Panc1 (cell line): Measurements from ENCODE around the gene RANBP17. TPM values are rescaled to one million over a fixed set of nuclear protein-coding genes. Genes with fewer than 3 reads are reported as not detected.

ENCODE experiments used
- ATAC-seq: fragments of 200-7000 bp; cut with Tn5 transposase; 2 replicates; pipeline ENCODE4 v1.9.1; 2020; ENCODE audit warnings: mild to moderate bottlenecking, moderate library complexity
- BruUV-seq: library from RNA; stranded (reverse); fragments of 400-500 nt; replicated peaks from 2 replicates; lab custom pipeline; 2021; lab: Mats Ljungman, UMichigan
- CTCF ChIA-PET: fragments of 300-600 bp; sonication (Branson Sonifier 250); formaldehyde crosslinking; loops from one replicate; lab custom pipeline; 2022; ENCODE audit warnings: antibody characterized with exemption; lab: Charles Lee
- POLR2A ChIA-PET: fragments of 300-600 bp; sonication (Branson Sonifier 250); formaldehyde crosslinking; loops from one replicate; lab custom pipeline; 2022; ENCODE audit warnings: antibody characterized with exemption; lab: Charles Lee
- DNase-seq: peaks from one replicate; pipeline ENCODE4 v3.0.0-alpha.2; 2010; ENCODE audit warnings: low read depth, low spot score
- H3K27ac ChIP-seq: 2 replicates; pipeline ENCODE4 v1.5.1; 2011; ENCODE audit warnings: mild to moderate bottlenecking, low read length, inconsistent platforms
- H3K27me3 ChIP-seq: fragments of 200-500 bp; sonication (Bioruptor generic); 2 replicates; pipeline ENCODE4 v1.6.0; 2014; ENCODE audit warnings: low read length, inconsistent platforms; ENCODE audit not compliant: control insufficient read depth, insufficient read depth
- H3K36me3 ChIP-seq: fragments of 200-500 bp; sonication (Bioruptor generic); 2 replicates; pipeline ENCODE4 v1.5.1; 2014; ENCODE audit warnings: inconsistent platforms, mild to moderate bottlenecking, low read length, moderate library complexity; ENCODE audit not compliant: control insufficient read depth, insufficient read depth
- H3K4me1 ChIP-seq: 2 replicates; pipeline ENCODE4 v1.5.1; 2011; ENCODE audit warnings: inconsistent platforms, mild to moderate bottlenecking, low read length, moderate library complexity; ENCODE audit not compliant: control insufficient read depth, insufficient read depth
- H3K4me3 ChIP-seq, 2 experiments: 2 replicates each; pipeline ENCODE4 v1.5.1; 2011 to 2012; ENCODE audit warnings: low read depth in 2 of 2, low read length in 2 of 2, mild to moderate bottlenecking in 2 of 2, inconsistent platforms in 1 of 2, moderate library complexity in 1 of 2
- H3K9me3 ChIP-seq: fragments of 200-500 bp; sonication (Bioruptor generic); 2 replicates; pipeline ENCODE4 v1.5.1; 2014; ENCODE audit warnings: low read depth, mild to moderate bottlenecking, inconsistent platforms, low read length, moderate library complexity; ENCODE audit not compliant: control insufficient read depth, insufficient read depth
- POLR2AphosphoS5 ChIP-seq: IDR thresholded peaks from 2 replicates; pipeline ENCODE4 v1.6.1; 2012; ENCODE audit warnings: mild to moderate bottlenecking, low read depth, low read length, moderate library complexity
- SIN3A ChIP-seq: IDR thresholded peaks from 2 replicates; pipeline ENCODE4 v1.6.1; 2012; ENCODE audit warnings: low read depth, mild to moderate bottlenecking, low read length, moderate library complexity, borderline replicate concordance; ENCODE audit not compliant: insufficient read depth
- TCF7L2 ChIP-seq: IDR thresholded peaks from 2 replicates; pipeline ENCODE4 v1.6.1; 2011; ENCODE audit warnings: mild to moderate bottlenecking, low read depth, low read length, inconsistent platforms
- in situ Hi-C: cut with HindIII; loops from 2 replicates; pipeline ENCODE4 v1.10.0; 2016; ENCODE audit warnings: low sequenced_read_pairs, low pct_unique_long_range_greater_than_20kb
- intact Hi-C: fragments of 100-400 bp; cut with micrococcal nuclease; formaldehyde crosslinking; loops from one replicate; pipeline ENCODE4 v1.10.0; 2022; ENCODE audit not compliant: unreplicated experiment
- total RNA-seq: library from RNA; stranded (reverse); gene quantifications from one replicate; pipeline ENCODE4 v1.2.1, GENCODE V29; 2021; ENCODE audit not compliant: unreplicated experiment
- TF ChIP-seq, protein P1 (sequence below): fragments of 450-650 bp; IDR thresholded peaks from 2 replicates; pipeline ENCODE4 v1.5.1; 2017; ENCODE audit warnings: mild to moderate bottlenecking
- TF ChIP-seq, protein P2 (sequence below), 2 experiments: IDR thresholded peaks; 2 replicates each; pipeline ENCODE4 v1.6.1; 2011 to 2012; ENCODE audit warnings: low read depth in 2 of 2, control low read depth in 1 of 2, low read length in 1 of 2, mild to moderate bottlenecking in 1 of 2, moderate library complexity in 1 of 2; ENCODE audit not compliant: insufficient read depth in 1 of 2

RANBP17 gene
- total RNA-seq, 1 experiment from 2014 or later: not detected

DNA sequence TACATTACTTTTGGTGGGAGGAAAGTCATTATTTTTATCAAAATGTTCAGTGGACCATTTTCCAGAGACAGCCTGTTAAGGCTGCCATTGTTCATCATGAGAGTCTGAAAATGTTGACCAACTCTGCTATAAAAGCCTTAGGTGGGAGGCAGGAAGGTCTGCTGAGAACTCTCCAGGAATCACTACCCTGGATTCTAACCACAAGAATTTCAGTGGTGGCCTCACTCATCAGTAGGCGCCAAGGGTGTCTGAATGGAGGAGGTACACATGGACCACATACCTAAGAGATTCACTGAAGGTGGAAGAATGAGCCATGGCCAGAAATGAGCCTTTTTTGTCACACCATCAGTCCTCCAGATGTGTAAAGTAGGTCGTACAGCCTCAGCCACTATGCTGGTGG is 426.2 kb downstream of the RANBP17 start:
- BruUV-seq: no TSS peak
- CTCF ChIA-PET: no interaction called here
- intact Hi-C loops: no loop called here

DNA sequence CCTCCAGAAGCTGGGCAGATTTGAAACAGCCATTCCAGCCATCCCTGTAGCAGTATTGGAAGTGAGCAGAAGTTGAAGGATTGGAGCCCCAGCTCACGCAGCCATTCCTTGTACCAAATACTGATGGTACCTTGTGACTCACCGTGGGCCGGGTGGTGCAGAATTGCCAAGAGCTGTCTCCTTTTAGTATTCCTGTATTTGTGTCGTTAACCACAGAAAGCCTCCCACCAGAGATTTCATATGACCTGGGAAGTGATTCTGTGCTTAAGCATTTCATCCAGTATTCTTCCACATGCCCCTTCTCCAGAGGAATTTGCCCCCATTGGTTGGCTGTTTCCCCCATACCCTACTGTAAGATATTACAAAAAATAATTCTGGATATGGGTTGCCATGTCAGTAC is 429.6 kb downstream of the RANBP17 start:
- ATAC-seq: no peak
- ChIA-PET POLR2A (no interaction called here), CTCF (no interaction called here)
- no peak overlapping the region for H3K4me3 ChIP-seq
- intact Hi-C loops (no loop called here), in situ Hi-C loops (no loop called here)
- no TSS peak for BruUV-seq
- H3K9me3 ChIP-seq: no peaks in the 10 kb centered on the region
- no peaks in the 10 kb centered on the region for H3K36me3 ChIP-seq
- no peak overlapping the region for H3K27ac ChIP-seq
- H3K27me3 ChIP-seq: no peaks in the 10 kb centered on the region
- DNase-seq: no peak
- no peaks in the 10 kb centered on the region for H3K4me1 ChIP-seq
- TF ChIP-seq, protein P1, sequence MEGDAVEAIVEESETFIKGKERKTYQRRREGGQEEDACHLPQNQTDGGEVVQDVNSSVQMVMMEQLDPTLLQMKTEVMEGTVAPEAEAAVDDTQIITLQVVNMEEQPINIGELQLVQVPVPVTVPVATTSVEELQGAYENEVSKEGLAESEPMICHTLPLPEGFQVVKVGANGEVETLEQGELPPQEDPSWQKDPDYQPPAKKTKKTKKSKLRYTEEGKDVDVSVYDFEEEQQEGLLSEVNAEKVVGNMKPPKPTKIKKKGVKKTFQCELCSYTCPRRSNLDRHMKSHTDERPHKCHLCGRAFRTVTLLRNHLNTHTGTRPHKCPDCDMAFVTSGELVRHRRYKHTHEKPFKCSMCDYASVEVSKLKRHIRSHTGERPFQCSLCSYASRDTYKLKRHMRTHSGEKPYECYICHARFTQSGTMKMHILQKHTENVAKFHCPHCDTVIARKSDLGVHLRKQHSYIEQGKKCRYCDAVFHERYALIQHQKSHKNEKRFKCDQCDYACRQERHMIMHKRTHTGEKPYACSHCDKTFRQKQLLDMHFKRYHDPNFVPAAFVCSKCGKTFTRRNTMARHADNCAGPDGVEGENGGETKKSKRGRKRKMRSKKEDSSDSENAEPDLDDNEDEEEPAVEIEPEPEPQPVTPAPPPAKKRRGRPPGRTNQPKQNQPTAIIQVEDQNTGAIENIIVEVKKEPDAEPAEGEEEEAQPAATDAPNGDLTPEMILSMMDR: no peak
- no peak for TF ChIP-seq SIN3A
- no peak for TF ChIP-seq TCF7L2
- TF ChIP-seq, protein P2, sequence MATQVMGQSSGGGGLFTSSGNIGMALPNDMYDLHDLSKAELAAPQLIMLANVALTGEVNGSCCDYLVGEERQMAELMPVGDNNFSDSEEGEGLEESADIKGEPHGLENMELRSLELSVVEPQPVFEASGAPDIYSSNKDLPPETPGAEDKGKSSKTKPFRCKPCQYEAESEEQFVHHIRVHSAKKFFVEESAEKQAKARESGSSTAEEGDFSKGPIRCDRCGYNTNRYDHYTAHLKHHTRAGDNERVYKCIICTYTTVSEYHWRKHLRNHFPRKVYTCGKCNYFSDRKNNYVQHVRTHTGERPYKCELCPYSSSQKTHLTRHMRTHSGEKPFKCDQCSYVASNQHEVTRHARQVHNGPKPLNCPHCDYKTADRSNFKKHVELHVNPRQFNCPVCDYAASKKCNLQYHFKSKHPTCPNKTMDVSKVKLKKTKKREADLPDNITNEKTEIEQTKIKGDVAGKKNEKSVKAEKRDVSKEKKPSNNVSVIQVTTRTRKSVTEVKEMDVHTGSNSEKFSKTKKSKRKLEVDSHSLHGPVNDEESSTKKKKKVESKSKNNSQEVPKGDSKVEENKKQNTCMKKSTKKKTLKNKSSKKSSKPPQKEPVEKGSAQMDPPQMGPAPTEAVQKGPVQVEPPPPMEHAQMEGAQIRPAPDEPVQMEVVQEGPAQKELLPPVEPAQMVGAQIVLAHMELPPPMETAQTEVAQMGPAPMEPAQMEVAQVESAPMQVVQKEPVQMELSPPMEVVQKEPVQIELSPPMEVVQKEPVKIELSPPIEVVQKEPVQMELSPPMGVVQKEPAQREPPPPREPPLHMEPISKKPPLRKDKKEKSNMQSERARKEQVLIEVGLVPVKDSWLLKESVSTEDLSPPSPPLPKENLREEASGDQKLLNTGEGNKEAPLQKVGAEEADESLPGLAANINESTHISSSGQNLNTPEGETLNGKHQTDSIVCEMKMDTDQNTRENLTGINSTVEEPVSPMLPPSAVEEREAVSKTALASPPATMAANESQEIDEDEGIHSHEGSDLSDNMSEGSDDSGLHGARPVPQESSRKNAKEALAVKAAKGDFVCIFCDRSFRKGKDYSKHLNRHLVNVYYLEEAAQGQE (IDR thresholded peaks at IDR 0.05; ENCODE audit: insufficient read depth in 1 of 2, low read depth in 2 of 2, low read length in 1 of 2): no peak
- no peak for TF ChIP-seq POLR2AphosphoS5

More for the DNA sequence above, 426.2 kb downstream of the RANBP17 start:
- H3K27me3 ChIP-seq: peaks cover 4% of the 10 kb centered on the region; the same call in 1 of the 2 replicates
- no peak overlapping the region for H3K4me3 ChIP-seq
- in situ Hi-C loops: no loop called here
- no peaks in the 10 kb centered on the region for H3K4me1 ChIP-seq
- no peaks in the 10 kb centered on the region for H3K9me3 ChIP-seq
- no peak for ATAC-seq
- H3K36me3 ChIP-seq: no peaks in the 10 kb centered on the region
- POLR2A ChIA-PET: no interaction called here
- no peak for DNase-seq
- no peak overlapping the region for H3K27ac ChIP-seq
- TF ChIP-seq SIN3A (no peak), TCF7L2 (no peak), POLR2AphosphoS5 (no peak)
- TF ChIP-seq, protein P1: no peak
- TF ChIP-seq, protein P2 (IDR thresholded peaks at IDR 0.05; ENCODE audit: insufficient read depth in 1 of 2, low read depth in 2 of 2, low read length in 1 of 2): no peak
